GM18951 (cell line): ENCODE data around the gene STK25.
"Not testable (repeated sequence)": the region's sequence is repeated elsewhere in the genome, so short reads cannot be mapped to it uniquely, and the experiment has no call there.

Experiments
- POLR2A ChIP-seq: IDR thresholded peaks from 4 replicates; pipeline ENCODE4 v1.6.1; 2011; ENCODE audit warnings: mild to moderate bottlenecking; ENCODE audit not compliant: insufficient read length, insufficient read depth; ENCODE audit errors: extremely low read depth
- in situ Hi-C: fragments of 300-500 bp; cut with MboI; formaldehyde crosslinking; loops from one replicate; pipeline ENCODE4 v1.12.0; 2022; ENCODE audit warnings: low sequenced_read_pairs, mixed read lengths, inconsistent platforms; ENCODE audit not compliant: unreplicated experiment

Gene STK25

GRCh38 chr2:241511091-241511741, 2.8 kb upstream of the STK25 start:
- in situ Hi-C loops = no loop called here
- TF ChIP-seq POLR2A = no peak

- in situ Hi-C loops = no loop called here
- no peak for TF ChIP-seq POLR2A
Measured at GRCh38 chr2:241509155-241509784, 886 bp upstream of the STK25 start.

- in situ Hi-C loops = no loop called here
- no peak for TF ChIP-seq POLR2A
Measured at GRCh38 chr2:241507430-241508239, 749 bp downstream of the STK25 start.

GRCh38 chr2:241506793-241507429, 1.5 kb downstream of the STK25 start:
- no peak for TF ChIP-seq POLR2A
- in situ Hi-C loops = no loop called here

- in situ Hi-C loops = not testable (repeated sequence)
Measured at GRCh38 chr2:241506317-241506716, 2.1 kb downstream of the STK25 start.

- in situ Hi-C loops = no loop called here
Measured at GRCh38 chr2:241505781-241506201, 2.6 kb downstream of the STK25 start.

GRCh38 chr2:241505086-241505780, 3.2 kb downstream of the STK25 start:
- in situ Hi-C loops = no loop called here
- no peak for TF ChIP-seq POLR2A

More at GRCh38 chr2:241505781-241506201, 2.6 kb downstream of the STK25 start:
- TF ChIP-seq POLR2A = no peak

- TF ChIP-seq POLR2A = no peak
- in situ Hi-C loops = no loop called here
Measured at GRCh38 chr2:241503776-241504392, 4.5 kb downstream of the STK25 start.

- in situ Hi-C loops = no loop called here
Measured at GRCh38 chr2:241502281-241502680, 6.1 kb downstream of the STK25 start.

GRCh38 chr2:241501551-241501950, 6.8 kb downstream of the STK25 start:
- in situ Hi-C loops = no loop called here
- TF ChIP-seq POLR2A = no peak

More at GRCh38 chr2:241502281-241502680, 6.1 kb downstream of the STK25 start:
- TF ChIP-seq POLR2A = no peak

- in situ Hi-C loops = no loop called here
- TF ChIP-seq POLR2A = no peak
Measured at GRCh38 chr2:241501099-241501541, 7.3 kb downstream of the STK25 start.

GRCh38 chr2:241500431-241500975, 7.9 kb downstream of the STK25 start:
- in situ Hi-C loops = no loop called here
- no peak for TF ChIP-seq POLR2A
